Measurements from ENCODE around the gene NSUN3. TPM values are rescaled to one million over a fixed set of nuclear protein-coding genes. Genes with fewer than 3 reads are reported as not detected.

NSUN3 gene
- total RNA-seq (2021; fragmentation: NEBNext Ultra II Directional; extraction: Animal tissue kit (Norgen Biotek cat#: 25700)) (5.1 and 7.2 TPM in 2 replicates), polyA plus RNA-seq (2011; rRNA removed) (2.1 and 2.4 TPM in 2 replicates), polyA minus RNA-seq (2011; rRNA and poly(A)+ RNA removed) (5.2 and 14.7 TPM in 2 replicates)
- polyA plus RNA-seq (2011; cell fraction: cytosol; rRNA removed), result 2.8 TPM
- polyA plus RNA-seq (2011; cell fraction: nucleus; rRNA removed), result 6.9 TPM
- 2.3 to 5.4 TPM (median 4.4 TPM) in 4 replicates for polyA plus RNA-seq (2012, experiment 1 of 2)
- polyA plus RNA-seq (2012, experiment 2 of 2), result 0.43 TPM
- polyA plus RNA-seq (2013, experiment 1 of 2), result 4.9 TPM
- polyA plus RNA-seq (2013, experiment 2 of 2), result 4.0 TPM
- 8.6 TPM for polyA minus RNA-seq (2011; cell fraction: cytosol; rRNA and poly(A)+ RNA removed)
- polyA minus RNA-seq (2011; cell fraction: nucleus; rRNA and poly(A)+ RNA removed), result 27.4 TPM
- long read RNA-seq, experiment 1, partial matches to known transcripts, result 1 of 1 reads
- long read RNA-seq, experiment 1, other reads (novel, unspliced or antisense), result 0 of 1 reads
- long read RNA-seq, experiment 2, partial matches to known transcripts, result 0 of 4 reads
- long read RNA-seq, experiment 2, other reads (novel, unspliced or antisense), result 2 of 4 reads

- peak; percentile 70 for FAIRE-seq
- no peak within 1 kb of the TSS for H3K23ac ChIP-seq (ENCODE audit: insufficient read length)
- TF ChIP-seq E2F6 (IDR thresholded peaks at IDR 0.05) (peak; percentile 25; the same call in 1 of the 2 replicates), ASH2L (IDR thresholded peaks at IDR 0.05; ENCODE audit: low read length) (peak; percentile 90), TBP (IDR thresholded peaks at IDR 0.05; ENCODE audit: low read depth, low read length) (peak; percentile 51), SP1 (IDR thresholded peaks at IDR 0.05; ENCODE audit: low read depth, low read length) (no peak), PHF8 (conservative IDR thresholded peaks at IDR 0.05; ENCODE audit: low read depth, low read length) (peak; percentile 84), HDAC2 (IDR thresholded peaks at IDR 0.05; ENCODE audit: borderline replicate concordance in 1 of 2, low read depth in 2 of 2, low read length in 2 of 2) (peak; percentile 49 to 83; a peak in 2 of 4 replicates), POLR2A (IDR thresholded peaks at IDR 0.05; ENCODE audit: control extremely low read depth in 1 of 2, low read depth in 2 of 2, low read length in 2 of 2) (peak; percentile 64 to 66; a peak in 2 of 3 replicates)
These were observed at the start of gene NSUN3, which contains the start of gene DHFR2 for GRCh38 chr3:94062513-94063404. Gene NSUN3, plus strand, starts transcription at chr3:94063061. Its CDS starts 66 bp downstream, at chr3:94063127. Gene DHFR2, minus strand, starts transcription at chr3:94062916. Its CDS starts 1,405 bp downstream, at chr3:94061511.

More at GRCh38 chr3:94062513-94063404, at the start of gene NSUN3, which contains the start of gene DHFR2:
- peak within 1 kb of the TSS; percentile 80 to 89 (median 82) for H3K4me3 ChIP-seq (ENCODE audit: extremely low read depth in 1 of 4, insufficient read depth in 2 of 4, low read depth in 3 of 4, low read length in 4 of 4)
- H3K27ac ChIP-seq (ENCODE audit: low read depth, low read length), result peak within 1 kb of the TSS; percentile 93
- no peak within 1 kb of the TSS for H2AK5ac ChIP-seq (ENCODE audit: low read depth, low read length)
- H3K4me2 ChIP-seq (ENCODE audit: insufficient read depth in 1 of 2, low read depth in 2 of 2, low read length in 2 of 2), result peak within 1 kb of the TSS; percentile 75 to 90
- no peak within 1 kb of the TSS for H4K91ac ChIP-seq (replicated peaks; ENCODE audit: insufficient read length, low read length)
- no peak within 1 kb of the TSS for H2BK120ac ChIP-seq (replicated peaks; ENCODE audit: low read depth, low read length)
- H3K9me3 ChIP-seq (ENCODE audit: insufficient read depth in 2 of 2, low read depth in 1 of 2, low read length in 1 of 2), result no peaks in the 10 kb centered on the region; a peak in 1 of 4 replicates
- ChIA-PET CTCF (ENCODE audit: partially characterized antibody) (interaction anchor here (0.6 to 2.6 kb wide), 4 partner anchors 9 to 58 kb away, joined by 3 to 11 read pairs (median 4); no protein-coding TSS in a partner anchor), POLR2A (ENCODE audit: partially characterized antibody) (interaction anchor here (1.0 to 2.0 kb wide), 8 partner anchors 12 to 90 kb away, joined by 3 to 6 read pairs (median 4); partner anchors contain the start of gene ARL13B)
- H3K27me3 ChIP-seq (replicated peaks in 1 of 4; ENCODE audit: control insufficient read depth in 3 of 4, extremely low read depth in 1 of 4, insufficient read depth in 3 of 4, low read length in 3 of 4), result no peaks in the 10 kb centered on the region
- peak within 1 kb of the TSS; percentile 28 for H3K4ac ChIP-seq (replicated peaks; ENCODE audit: insufficient read length, low read depth, low read length)
- H4K8ac ChIP-seq (ENCODE audit: extremely low read depth, insufficient read depth, low read length), result peak within 1 kb of the TSS; percentile 94; the same call in 1 of the 2 replicates
- H2BK5ac ChIP-seq (ENCODE audit: low read depth, low read length), result peak within 1 kb of the TSS; percentile 89
- no peak within 1 kb of the TSS for H3K14ac ChIP-seq (ENCODE audit: insufficient read length)
- H3K23me2 ChIP-seq (ENCODE audit: low read depth, low read length), result peaks cover 7% of the 10 kb centered on the region; the same call in 1 of the 2 replicates
- DNase-seq (ENCODE audit: low read depth in 1 of 2, low spot score in 2 of 2), result peak; percentile 83 to 87
- peak within 1 kb of the TSS; percentile 88; the same call in 1 of the 2 replicates for H3K18ac ChIP-seq (ENCODE audit: extremely low read depth, low read length)
- 2% methylated on average over 52 of the region's 52 CpGs; no CpG with 5 or more reads in 1 of the 2 experiments for whole genome bisulfite sequencing, 2 experiments (ENCODE audit: extremely low coverage in 1 of 2, insufficient coverage in 1 of 2, insufficient read length in 1 of 2, insufficient replicate concordance in 2 of 2, low coverage in 1 of 2, low lambda C conversion rate in 2 of 2, missing lambda C conversion rate in 1 of 2)
- no peak within 1 kb of the TSS for H2BK12ac ChIP-seq (ENCODE audit: low read depth, low read length)
- H3K4me1 ChIP-seq (replicated peaks in 1 of 4; ENCODE audit: control insufficient read depth in 3 of 4, insufficient read depth in 4 of 4, low read length in 3 of 4), result peaks cover 0 to 2% (median 0%) of the 10 kb centered on the region in 4 experiments; a peak in 2 of 7 replicates
- no peaks in the 10 kb centered on the region for H4K20me1 ChIP-seq (replicated peaks in 1 of 2; ENCODE audit: control insufficient read depth in 1 of 2, insufficient read depth in 2 of 2, low read length in 2 of 2)
- H2BK15ac ChIP-seq (ENCODE audit: low read length), result no peak within 1 kb of the TSS
- peaks cover 0 to 4% of the 10 kb centered on the region in 2 experiments; a peak in 1 of 4 replicates for H3K79me2 ChIP-seq (ENCODE audit: control insufficient read depth in 1 of 2, insufficient read depth in 2 of 2, low read length in 2 of 2)
- peak within 1 kb of the TSS; percentile 75 to 95 (median 93) for H3K9ac ChIP-seq (replicated peaks in 1 of 4; ENCODE audit: extremely low read depth in 1 of 4, low read depth in 3 of 4, low read length in 3 of 4)
- H2BK20ac ChIP-seq (ENCODE audit: low read length), result no peak within 1 kb of the TSS
- H4K5ac ChIP-seq (ENCODE audit: insufficient read length, low read depth, low read length), result peak within 1 kb of the TSS; percentile 71
- peak within 1 kb of the TSS; percentile 93 for H2AFZ ChIP-seq (ENCODE audit: low read length)
- H3K56ac ChIP-seq (replicated peaks; ENCODE audit: insufficient read length, low read depth, low read length), result no peak within 1 kb of the TSS
- no peaks in the 10 kb centered on the region; a peak in 1 of 8 replicates for H3K36me3 ChIP-seq (ENCODE audit: control insufficient read depth in 2 of 4, insufficient read depth in 4 of 4, low read length in 3 of 4)
- no peaks in the 10 kb centered on the region; the same call in 1 of the 2 replicates for H3K79me1 ChIP-seq (ENCODE audit: low read depth, low read length)
